Measurements from ENCODE around the gene LINGO3. TPM values are rescaled to one million over a fixed set of nuclear protein-coding genes. Genes with fewer than 3 reads are reported as not detected.
A peak's percentile ranks its signal among the peaks of the same experiment; 100 is the strongest.

Gene LINGO3
- total and polyA plus RNA-seq, 10 of the 15 experiments (the other 5 are each of a cell fraction or from before 2014, with no cell fraction given) = 0.09 to 2.0 (median 0.40) TPM; not detected in 5

DNA sequence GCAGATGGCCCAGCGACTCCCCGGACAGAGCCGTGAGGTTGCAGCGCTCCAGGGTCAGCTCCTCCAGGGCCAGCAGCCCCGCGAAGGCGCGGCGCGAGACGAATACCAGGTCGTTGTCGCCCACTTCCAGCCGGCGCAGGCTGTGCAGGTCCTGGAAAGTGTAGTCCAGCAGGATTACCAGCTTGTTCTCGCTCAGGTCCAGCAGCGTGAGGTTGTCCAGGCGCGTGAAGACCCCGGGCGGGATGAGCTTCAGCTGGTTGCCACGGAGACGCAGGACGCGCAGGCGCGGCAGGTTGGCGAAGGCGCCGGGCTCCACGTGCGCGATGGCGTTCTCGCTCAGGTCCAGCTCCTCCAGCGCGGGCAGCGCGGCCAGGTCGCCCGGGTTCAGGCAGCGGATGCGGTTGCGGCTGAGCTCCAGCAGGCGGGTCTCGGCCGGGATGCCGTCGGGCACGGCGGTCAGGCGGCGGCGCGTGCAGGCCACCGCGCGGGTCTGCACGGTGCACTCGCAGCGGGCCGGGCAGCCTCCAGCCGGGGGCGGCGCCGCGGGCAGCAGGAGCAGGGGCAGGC, 16.7 kb downstream of the LINGO3 start:
- TF ChIP-seq RBBP5 (conservative IDR thresholded peaks at IDR 0.05) (no peak), E4F1 (IDR thresholded peaks at IDR 0.05; ENCODE audit: borderline replicate concordance, partially characterized antibody) (no peak), MLLT1 (IDR thresholded peaks at IDR 0.05) (no peak), SREBF1 (IDR thresholded peaks at IDR 0.05; ENCODE audit: low read length) (no peak), KDM1A (IDR thresholded peaks at IDR 0.05; ENCODE audit: borderline replicate concordance) (no peak), SUPT20H (IDR thresholded peaks at IDR 0.05; ENCODE audit: borderline replicate concordance, control insufficient read depth, low read depth, low read length) (no peak), CREB1 (IDR thresholded peaks at IDR 0.05; ENCODE audit: low read depth) (no peak), BACH1 (IDR thresholded peaks at IDR 0.05; ENCODE audit: borderline replicate concordance) (no peak), TCF12 (IDR thresholded peaks at IDR 0.05; ENCODE audit: low read depth, low read length) (0 out of 2 replicates have a peak, but pooled peaks have one; percentile 0)
- ATAC-seq = no peak
- H3K79me2 ChIP-seq (ENCODE audit: control insufficient read depth, insufficient read depth, low read length) = no peaks in the 10 kb centered on the region; the same call in 1 of the 2 replicates
- H4K20me1 ChIP-seq (ENCODE audit: control insufficient read depth, insufficient read depth) = no peaks in the 10 kb centered on the region; the same call in 1 of the 2 replicates
- no peak for FAIRE-seq
- no peak overlapping the region for H2AFZ ChIP-seq (ENCODE audit: control insufficient read depth, low read depth, low read length)
- H3K9me3 ChIP-seq (replicated peaks; ENCODE audit: control insufficient read depth, insufficient read depth, low read length) = no peaks in the 10 kb centered on the region
- H3K27me3 ChIP-seq (replicated peaks in 1 of 2; ENCODE audit: control insufficient read depth in 2 of 2, insufficient read depth in 2 of 2, low read length in 1 of 2) = no peaks in the 10 kb centered on the region
- ChIA-PET CTCF (no interaction called here), SMC1A (ENCODE audit: uncharacterized antibody, unreplicated experiment) (interaction anchor here (0.8 kb wide), 1 partner anchor 89 kb away, joined by 3 read pairs; no protein-coding TSS in a partner anchor), RAD21 (ENCODE audit: unreplicated experiment) (no interaction called here), POLR2A (interaction anchor here (0.6 kb wide), 1 partner anchor 175 kb away, joined by 3 read pairs; no protein-coding TSS in a partner anchor)
- no peaks in the 10 kb centered on the region for H3K36me3 ChIP-seq (ENCODE audit: control insufficient read depth in 2 of 2, insufficient read depth in 2 of 2, low read length in 1 of 2)
- WGBS (ENCODE audit: insufficient coverage, insufficient replicate concordance, low lambda C conversion rate, missing lambda C conversion rate) = 72% methylated on average over 59 of the region's 67 CpGs
- peak overlapping the region; percentile 98 for H3K4me2 ChIP-seq (ENCODE audit: control insufficient read depth, insufficient read depth)
- no TSS peak for BruUV-seq (replicated peaks)
- H3K9ac ChIP-seq (ENCODE audit: control insufficient read depth, insufficient read depth, low read length) = no peak overlapping the region; the same call in 1 of the 2 replicates
- in situ Hi-C loops (cut with MboI) = no loop called here
- intact Hi-C loops (cut with micrococcal nuclease; ENCODE audit: unreplicated experiment) = no loop called here
- no peak for DNase-seq (ENCODE audit: low read depth, low spot score)
- no peak overlapping the region for H3K27ac ChIP-seq (ENCODE audit: control insufficient read depth, insufficient read depth)
- H3K4me3 ChIP-seq = peak overlapping the region; percentile 65; the same call in 1 of the 2 replicates
- peaks cover 30% of the 10 kb centered on the region for H3K4me1 ChIP-seq (ENCODE audit: control insufficient read depth, insufficient read depth, low read length)

Data from GM12878 (cell line).